Activated B cell treated with CpG ODN at 0.5 μM for 24 hours (primary cell): ENCODE results near the gene TGFBR1. TPM values are rescaled to one million over a fixed set of nuclear protein-coding genes. Genes with fewer than 3 reads are reported as not detected.
"Not testable (repeated sequence)": the region's sequence is repeated elsewhere in the genome, so short reads cannot be mapped to it uniquely, and the experiment has no call there.

Experiments used
- ATAC-seq: fragments of 200-7000 bp; cut with Tn5 transposase; one replicate; pipeline ENCODE4 v1.10.0; 2021; ENCODE audit warnings: low read depth, mild to moderate bottlenecking, moderate library complexity
- CTCF ChIA-PET: fragments of 350-600 bp; sonication (Branson Sonifier 250); formaldehyde crosslinking; loops from one replicate; lab custom pipeline; 2021; ENCODE audit warnings: antibody characterized with exemption; lab: Charles Lee
- POLR2A ChIA-PET: fragments of 350-600 bp; sonication (Branson Sonifier 250); formaldehyde crosslinking; loops from one replicate; lab custom pipeline; 2021; ENCODE audit warnings: antibody characterized with exemption; lab: Charles Lee
- DNase-seq: peaks from one replicate; pipeline ENCODE4 v3.0.0; 2022
- H3K27ac Mint-ChIP-seq: one replicate; pipeline ENCODE4 v1.8.0; 2020; ENCODE audit warnings: mixed read lengths
- H3K27me3 Mint-ChIP-seq: one replicate; pipeline ENCODE4 v1.8.0; 2021; ENCODE audit warnings: mixed read lengths
- H3K36me3 Mint-ChIP-seq: one replicate; pipeline ENCODE4 v1.8.0; 2021; ENCODE audit warnings: low read depth, mixed read lengths
- H3K4me1 Mint-ChIP-seq: one replicate; pipeline ENCODE4 v1.8.0; 2021; ENCODE audit warnings: mixed read lengths
- H3K4me3 Mint-ChIP-seq: one replicate; pipeline ENCODE4 v1.8.0; 2020; ENCODE audit warnings: mild to moderate bottlenecking, mixed read lengths
- H3K9me3 Mint-ChIP-seq: one replicate; pipeline ENCODE4 v1.8.0; 2020; ENCODE audit warnings: mixed read lengths
- intact Hi-C: fragments of 100-400 bp; cut with micrococcal nuclease; formaldehyde crosslinking; loops from one replicate; pipeline ENCODE4 v1.15.1; 2024
- total RNA-seq: library from RNA; stranded (reverse); gene quantifications from 2 replicates; pipeline ENCODE4 v1.2.3, GENCODE V29; 2022
- TF ChIP-seq, protein P1 (sequence below): fragments of 200-600 bp; IDR thresholded peaks from one replicate; pipeline ENCODE4 v1.8.0; 2022; ENCODE audit warnings: antibody characterized with exemption, mild to moderate bottlenecking

The TGFBR1 gene
- total RNA-seq, 1 donor from 2014 or later = 65.3 TPM

DNA sequence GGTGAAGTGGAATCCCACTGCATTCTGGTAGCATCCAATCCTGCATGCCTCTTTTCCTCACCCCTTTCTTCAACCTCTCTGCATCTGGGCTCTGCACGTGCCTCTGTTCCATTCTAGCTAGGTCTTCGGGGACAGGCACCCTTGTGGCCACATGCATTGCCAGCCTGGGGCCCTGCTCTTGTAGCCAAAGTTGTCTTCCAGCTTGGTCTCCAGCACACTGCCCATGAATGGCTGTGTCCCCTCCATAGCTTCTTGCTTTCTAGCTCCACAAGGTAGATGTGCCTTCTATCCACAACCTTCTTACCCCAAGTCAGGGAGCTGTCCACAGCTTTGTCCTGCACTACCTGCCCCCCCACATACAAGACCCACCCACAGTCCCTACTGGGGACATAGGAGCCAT is 84.3 kb downstream of the TGFBR1 start:
- no peaks in the 10 kb centered on the region for H3K36me3 Mint-ChIP-seq
- ATAC-seq (no peak), DNase-seq (no peak)
- peak overlapping the region; percentile 21 for H3K4me3 Mint-ChIP-seq
- H3K27me3 Mint-ChIP-seq = peaks cover 2% of the 10 kb centered on the region
- POLR2A ChIA-PET = interaction anchor here (1.0 to 10.8 kb wide), 6 partner anchors 11 to 634 kb away, joined by 4 to 191 read pairs (median 10); partner anchors contain the start of genes ALG2 and SEC61B
- peaks cover 64% of the 10 kb centered on the region for H3K4me1 Mint-ChIP-seq
- CTCF ChIA-PET = no interaction called here
- no peaks in the 10 kb centered on the region for H3K9me3 Mint-ChIP-seq
- peak overlapping the region; percentile 42 for H3K27ac Mint-ChIP-seq
- intact Hi-C loops = no loop called here
- TF ChIP-seq, protein P1, sequence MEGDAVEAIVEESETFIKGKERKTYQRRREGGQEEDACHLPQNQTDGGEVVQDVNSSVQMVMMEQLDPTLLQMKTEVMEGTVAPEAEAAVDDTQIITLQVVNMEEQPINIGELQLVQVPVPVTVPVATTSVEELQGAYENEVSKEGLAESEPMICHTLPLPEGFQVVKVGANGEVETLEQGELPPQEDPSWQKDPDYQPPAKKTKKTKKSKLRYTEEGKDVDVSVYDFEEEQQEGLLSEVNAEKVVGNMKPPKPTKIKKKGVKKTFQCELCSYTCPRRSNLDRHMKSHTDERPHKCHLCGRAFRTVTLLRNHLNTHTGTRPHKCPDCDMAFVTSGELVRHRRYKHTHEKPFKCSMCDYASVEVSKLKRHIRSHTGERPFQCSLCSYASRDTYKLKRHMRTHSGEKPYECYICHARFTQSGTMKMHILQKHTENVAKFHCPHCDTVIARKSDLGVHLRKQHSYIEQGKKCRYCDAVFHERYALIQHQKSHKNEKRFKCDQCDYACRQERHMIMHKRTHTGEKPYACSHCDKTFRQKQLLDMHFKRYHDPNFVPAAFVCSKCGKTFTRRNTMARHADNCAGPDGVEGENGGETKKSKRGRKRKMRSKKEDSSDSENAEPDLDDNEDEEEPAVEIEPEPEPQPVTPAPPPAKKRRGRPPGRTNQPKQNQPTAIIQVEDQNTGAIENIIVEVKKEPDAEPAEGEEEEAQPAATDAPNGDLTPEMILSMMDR = no peak

DNA sequence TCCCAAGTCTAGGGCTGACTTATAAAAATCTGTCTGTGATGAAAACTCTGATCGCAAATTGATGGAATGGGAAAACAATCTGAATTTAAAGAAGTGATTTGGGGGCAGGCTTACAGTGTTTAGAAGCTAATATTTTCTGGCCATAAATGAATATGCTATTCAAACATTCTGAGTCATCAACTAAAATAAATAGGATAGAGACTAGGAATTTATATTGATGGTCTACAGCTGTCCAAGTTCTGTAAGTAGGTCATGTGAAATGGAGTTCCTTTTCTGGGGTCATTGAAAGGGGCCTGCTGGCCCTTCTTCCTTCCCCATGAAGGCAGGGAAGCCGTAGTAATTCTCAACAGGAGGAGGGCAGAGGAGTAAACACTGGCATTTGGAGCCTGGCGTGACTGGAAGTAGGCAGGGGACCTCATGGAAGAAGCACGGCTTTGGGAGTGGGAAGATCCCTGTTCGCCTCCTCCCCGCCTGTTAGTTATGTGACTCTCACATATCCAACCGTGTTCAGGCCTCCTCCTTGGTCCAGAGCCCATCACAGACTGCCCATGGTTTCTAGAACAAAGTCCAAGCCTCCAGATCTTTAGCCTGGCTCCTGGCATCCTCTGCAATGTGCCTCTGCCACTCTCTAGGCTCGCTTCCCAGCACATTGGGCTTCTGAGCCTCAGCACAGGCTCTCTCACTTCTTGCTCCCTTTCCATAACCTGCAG is 85.1 kb downstream of the TGFBR1 start:
- intact Hi-C loops = no loop called here
- CTCF ChIA-PET = no interaction called here
- no peak overlapping the region for H3K27ac Mint-ChIP-seq
- ATAC-seq (no peak), DNase-seq (no peak)
- peaks cover 56% of the 10 kb centered on the region for H3K4me1 Mint-ChIP-seq
- TF ChIP-seq, protein P1 = no peak
- POLR2A ChIA-PET = interaction anchor here (4.2 to 10.8 kb wide), 3 partner anchors 11 to 44 kb away, joined by 15 to 191 read pairs (median 73); partner anchors contain the start of genes ALG2 and SEC61B
- H3K4me3 Mint-ChIP-seq = peak overlapping the region; percentile 21
- H3K36me3 Mint-ChIP-seq = no peaks in the 10 kb centered on the region
- H3K9me3 Mint-ChIP-seq = peaks cover 4% of the 10 kb centered on the region
- H3K27me3 Mint-ChIP-seq = peaks cover 2% of the 10 kb centered on the region

DNA sequence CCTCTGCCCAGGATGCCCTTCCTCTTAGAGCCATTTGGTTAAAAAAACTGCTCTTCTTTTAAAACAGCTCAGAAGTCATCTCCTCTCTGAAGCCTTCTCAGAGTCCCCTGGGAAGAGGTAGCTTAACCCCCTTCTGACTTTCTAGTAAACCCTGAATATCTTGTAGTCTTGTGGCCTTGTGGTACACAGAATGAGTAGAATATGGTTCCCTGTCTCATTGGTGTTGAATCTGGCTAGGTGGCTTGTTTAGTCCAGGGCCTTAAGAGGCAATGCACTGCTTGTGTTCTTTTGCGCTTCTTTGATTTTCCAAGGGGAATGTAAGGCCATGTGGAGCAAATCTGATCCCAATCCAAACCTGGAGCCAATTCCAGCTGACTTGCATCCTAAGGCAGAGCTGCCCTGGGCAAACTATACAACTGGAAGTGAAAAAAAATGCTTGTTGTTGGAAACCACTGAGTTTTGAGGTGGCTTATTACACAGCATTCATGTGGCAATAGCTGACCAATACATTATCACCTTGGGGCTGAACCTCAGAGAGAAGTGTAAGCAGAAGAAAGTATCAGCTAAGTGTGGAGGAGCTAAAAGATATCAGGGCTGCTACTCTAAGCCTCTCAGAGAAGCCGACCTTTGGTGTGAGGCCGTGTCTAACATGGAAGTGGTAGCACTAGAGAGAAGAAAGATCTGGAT is 85.8 kb downstream of the TGFBR1 start:
- Mint-ChIP-seq H3K4me1 (peaks cover 49% of the 10 kb centered on the region), H3K36me3 (no peaks in the 10 kb centered on the region), H3K27me3 (peaks cover 2% of the 10 kb centered on the region), H3K9me3 (peaks cover 4% of the 10 kb centered on the region), H3K27ac (no peak overlapping the region), H3K4me3 (no peak overlapping the region)
- intact Hi-C loops = no loop called here
- CTCF ChIA-PET = interaction anchor here (1.4 kb wide), 1 partner anchor 75 kb away, joined by 4 read pairs; no protein-coding TSS in a partner anchor
- peak; percentile 42 for ATAC-seq
- DNase-seq = no peak
- POLR2A ChIA-PET = interaction anchor here (4.2 to 10.8 kb wide), 2 partner anchors 12 to 31 kb away, joined by 15 to 191 read pairs; partner anchors contain the start of genes ALG2 and SEC61B
- TF ChIP-seq, protein P1 = no peak

DNA sequence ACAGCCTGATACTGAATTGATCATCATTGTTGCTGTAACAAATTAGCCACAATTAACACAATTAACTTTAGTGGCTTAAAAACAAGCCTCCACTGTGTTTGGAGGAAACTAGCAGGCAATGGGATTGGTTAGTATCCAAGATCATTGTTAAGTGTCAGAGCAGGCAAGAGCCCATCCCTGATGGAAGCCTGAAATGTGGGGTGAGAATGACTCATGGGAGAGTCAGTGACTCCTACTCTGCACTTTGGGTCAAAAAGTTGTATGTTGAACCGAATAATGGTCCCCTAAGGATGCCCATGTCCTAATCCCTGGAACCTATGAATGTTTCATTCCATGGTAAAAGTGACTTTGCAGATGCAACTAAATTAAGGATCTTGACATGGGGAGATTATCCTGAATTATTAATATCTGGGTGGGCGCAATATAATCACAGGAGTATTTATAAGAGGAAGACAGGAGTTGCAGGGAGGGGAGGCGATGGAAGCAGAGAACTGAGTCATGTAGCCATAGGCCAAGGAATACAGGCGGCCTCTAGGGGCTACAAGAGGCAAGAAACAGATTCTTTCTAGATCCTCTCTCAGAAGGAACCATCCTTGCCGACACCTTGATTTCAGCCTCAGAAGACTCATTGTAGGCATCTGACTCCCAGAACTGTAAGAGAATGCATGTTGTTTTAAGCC is 88.0 kb downstream of the TGFBR1 start:
- Mint-ChIP-seq H3K36me3 (no peaks in the 10 kb centered on the region), H3K27me3 (peaks cover 2% of the 10 kb centered on the region), H3K4me1 (peaks cover 32% of the 10 kb centered on the region), H3K9me3 (peaks cover 4% of the 10 kb centered on the region), H3K4me3 (no peak overlapping the region), H3K27ac (no peak overlapping the region)
- TF ChIP-seq, protein P1 = no peak
- POLR2A ChIA-PET = no interaction called here
- CTCF ChIA-PET = no interaction called here
- intact Hi-C loops = no loop called here
- DNase-seq (no peak), ATAC-seq (no peak)

DNA sequence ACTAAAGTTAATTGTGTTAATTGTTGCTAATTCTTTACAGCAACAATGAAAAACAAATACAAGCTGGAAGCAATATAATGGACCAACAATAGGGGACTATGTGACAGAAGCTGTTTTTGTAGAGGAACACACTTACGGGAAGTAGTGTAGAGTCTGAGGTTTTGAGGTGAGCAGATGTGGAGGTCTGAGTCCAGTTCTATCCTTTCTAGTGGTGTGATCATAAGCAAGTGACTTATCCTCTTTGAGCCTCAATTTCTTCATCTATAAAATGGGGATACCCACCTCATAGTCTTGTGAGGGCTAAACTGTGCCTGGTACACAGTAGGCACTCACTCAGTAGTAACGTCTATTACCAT is 88.5 kb downstream of the TGFBR1 start:
- no peak overlapping the region for H3K4me3 Mint-ChIP-seq

DNA sequence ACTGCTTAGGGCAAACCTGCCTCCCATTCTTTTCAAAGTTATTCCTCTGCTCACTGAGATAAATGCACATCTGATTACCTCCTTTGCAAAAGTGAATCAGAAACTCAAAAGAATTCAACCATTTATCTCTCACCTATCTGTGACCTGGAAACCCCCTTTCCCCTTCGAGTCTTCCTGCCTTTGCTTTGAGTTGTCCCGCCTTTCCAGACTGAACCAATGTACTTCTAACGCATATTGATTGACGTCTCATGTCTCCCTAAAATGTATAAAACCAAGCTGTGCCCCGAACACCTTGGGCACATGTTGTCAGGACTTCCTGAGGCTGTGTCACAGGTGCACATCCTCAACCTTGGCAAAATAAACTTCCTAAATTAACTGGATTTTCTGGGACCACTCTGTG is 91.6 kb downstream of the TGFBR1 start:
- H3K9me3 Mint-ChIP-seq, H3K27ac Mint-ChIP-seq, ATAC-seq, intact Hi-C loops, H3K36me3 Mint-ChIP-seq, H3K27me3 Mint-ChIP-seq, H3K4me3 Mint-ChIP-seq, DNase-seq: not testable (repeated sequence)
- ChIA-PET CTCF (interaction anchor here (0.9 to 1.5 kb wide), 2 partner anchors 36 to 203 kb away, joined by 3 read pairs; no protein-coding TSS in a partner anchor), POLR2A (interaction anchor here (1.1 to 3.6 kb wide), 4 partner anchors 10 to 45 kb away, joined by 3 to 20 read pairs (median 4); partner anchors contain the start of genes ALG2 and SEC61B)
- peaks cover 14% of the 10 kb centered on the region for H3K4me1 Mint-ChIP-seq

More for the DNA sequence above, 88.5 kb downstream of the TGFBR1 start:
- intact Hi-C loops = no loop called here
- no peaks in the 10 kb centered on the region for H3K36me3 Mint-ChIP-seq
- peaks cover 26% of the 10 kb centered on the region for H3K4me1 Mint-ChIP-seq
- H3K9me3 Mint-ChIP-seq = peaks cover 4% of the 10 kb centered on the region
- no peak for ATAC-seq
- H3K27me3 Mint-ChIP-seq = peaks cover 2% of the 10 kb centered on the region
- ChIA-PET CTCF (no interaction called here), POLR2A (interaction anchor here (1.9 kb wide), 1 partner anchor 28 kb away, joined by 7 read pairs; the partner anchor contains the start of genes ALG2 and SEC61B)
- no peak overlapping the region for H3K27ac Mint-ChIP-seq
- no peak for DNase-seq
- TF ChIP-seq, protein P1 = no peak
